Activated CD4-positive, alpha-beta T cell treated with anti-CD3 and anti-CD28 coated beads, Interleukin-2, amount 50 U/mL, for 24 hours (primary cell): ENCODE data around the gene LDLRAD3.

Experiments used
- DNase-seq, 2 donors: peaks; one replicate each; pipeline ENCODE4 v3.0.0-alpha.2; 2020; ENCODE audit warnings: low read depth in 1 of 2, low spot score in 1 of 2

The LDLRAD3 gene

GRCh38 chr11:36071917-36072500 is 128.1 kb downstream of the LDLRAD3 start:
- DNase-seq, result no peak

- DNase-seq, result no peak
Observed at GRCh38 chr11:36073411-36074203, 129.7 kb downstream of the LDLRAD3 start.

DNA sequence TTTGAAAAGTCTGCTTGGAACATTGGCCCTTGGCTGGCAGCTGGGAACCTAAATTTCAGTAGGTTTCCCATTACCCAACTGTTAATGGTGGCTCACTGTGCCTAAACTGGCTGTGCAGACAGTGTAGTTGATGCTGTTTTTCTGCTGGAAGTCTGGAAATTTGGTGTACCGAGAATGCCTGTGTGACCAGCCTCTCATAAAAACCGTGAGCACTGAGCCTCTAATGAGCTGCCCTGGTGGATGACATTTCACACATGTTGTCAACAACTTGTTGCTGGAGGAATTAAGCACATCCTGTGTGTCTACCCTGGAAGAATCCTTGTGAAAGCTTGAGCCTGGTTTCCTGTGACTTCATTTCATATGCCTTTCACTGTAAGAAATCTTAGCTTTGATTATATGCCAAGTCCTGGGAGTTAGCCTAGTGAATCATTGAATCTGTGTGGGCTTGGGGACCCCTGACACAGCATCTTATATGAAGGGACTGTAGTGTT is 131.1 kb downstream of the LDLRAD3 start:
- DNase-seq, result no peak

DNA sequence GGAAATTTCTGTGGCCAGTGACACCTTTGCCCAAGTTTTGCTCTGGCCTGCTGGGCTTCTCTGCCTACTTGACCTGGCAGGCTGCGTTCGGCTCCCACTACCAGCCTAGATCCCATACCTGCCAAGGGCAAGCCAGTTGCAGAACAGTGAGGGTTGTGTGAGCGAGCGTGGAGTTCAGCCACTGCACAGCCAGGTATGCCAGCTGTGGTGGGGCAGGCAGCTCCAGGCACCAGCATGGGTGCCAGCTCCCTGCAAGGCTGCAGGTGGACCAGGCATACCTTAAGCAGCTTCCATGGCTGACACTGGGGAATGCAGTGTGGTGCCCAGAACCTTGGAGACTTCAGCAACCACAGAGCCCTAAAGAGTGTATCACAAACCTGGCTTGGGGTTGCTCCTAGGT is 133.5 kb downstream of the LDLRAD3 start:
- no peak for DNase-seq

DNA sequence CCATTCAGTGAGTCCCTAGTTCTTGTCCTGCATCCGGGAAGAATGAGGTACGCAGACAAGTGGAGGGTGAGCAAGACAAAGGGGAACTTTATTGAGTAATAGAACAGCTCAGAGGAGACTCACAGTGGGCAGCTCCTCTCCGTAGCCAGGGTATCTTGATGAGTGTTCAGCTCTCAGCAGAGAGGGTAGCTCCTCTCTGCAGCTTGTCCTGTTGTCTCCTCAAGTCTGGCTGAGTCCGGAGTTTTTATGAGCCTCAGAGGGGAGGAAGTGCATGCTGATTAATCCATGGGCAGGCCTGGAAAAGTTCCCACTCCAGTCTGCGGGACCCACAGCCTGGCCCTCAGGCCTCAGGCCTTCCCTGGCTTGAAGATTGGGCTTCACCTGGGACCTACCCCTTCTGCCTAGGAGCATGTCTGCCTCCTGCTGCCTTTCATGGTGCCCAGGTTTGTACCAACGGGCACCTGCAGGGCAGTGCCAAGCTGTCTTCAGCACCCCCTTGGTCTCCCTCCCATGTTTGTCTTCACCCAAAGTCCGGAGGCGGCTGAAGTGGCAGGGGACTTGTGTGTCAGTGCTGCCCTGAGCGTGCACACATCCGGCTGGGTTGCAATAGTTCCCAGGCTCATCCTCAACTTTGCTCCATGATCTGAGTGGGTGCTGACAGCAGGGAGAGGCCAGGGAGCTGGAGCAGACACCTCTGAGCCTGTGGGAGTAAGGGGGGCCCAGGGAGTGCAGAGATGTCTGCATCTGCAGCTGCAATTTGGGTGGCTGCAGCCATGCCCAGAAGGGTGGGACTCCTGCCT is 134.2 kb downstream of the LDLRAD3 start:
- DNase-seq, result no peak

GRCh38 chr11:36078686-36079055 is 134.8 kb downstream of the LDLRAD3 start:
- DNase-seq, result no peak

DNA sequence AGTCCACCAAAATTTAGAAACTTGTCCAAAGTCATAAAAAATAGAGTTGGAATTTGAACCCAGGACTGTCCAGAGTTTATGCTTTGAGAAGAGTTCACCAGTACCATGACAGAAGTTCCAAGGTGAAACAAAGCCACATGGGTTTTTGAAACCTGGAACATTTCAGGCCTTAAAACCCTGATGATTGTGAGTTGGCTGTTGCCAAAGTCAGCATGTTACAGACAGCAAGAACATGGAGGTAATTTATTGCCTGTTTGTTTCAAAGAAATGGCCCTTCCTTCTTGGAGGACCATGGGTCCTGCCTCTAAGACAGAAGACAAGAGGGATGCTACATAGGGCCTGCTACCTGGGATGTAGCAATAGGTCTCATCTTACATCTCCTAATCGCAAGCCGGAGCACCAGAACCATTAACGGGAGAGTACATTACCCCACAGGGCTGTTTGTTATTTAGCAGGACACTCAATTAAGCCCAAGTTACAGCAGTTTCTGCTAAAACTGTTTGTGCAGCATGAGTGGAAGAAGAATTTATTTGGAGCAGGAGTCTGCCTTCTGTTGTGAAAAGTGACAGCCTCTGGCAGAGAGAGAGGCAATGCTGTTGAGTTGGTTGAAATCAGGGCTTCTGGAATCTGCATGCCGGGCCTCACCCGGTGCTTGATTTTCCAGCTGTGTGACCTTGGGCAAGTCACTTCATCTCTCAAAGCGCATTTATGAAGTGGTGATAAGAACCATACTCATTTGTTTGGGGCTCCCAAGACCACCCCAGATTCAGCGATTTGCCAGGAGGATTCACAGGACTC is 136.2 kb downstream of the LDLRAD3 start:
- DNase-seq, result no peak

DNA sequence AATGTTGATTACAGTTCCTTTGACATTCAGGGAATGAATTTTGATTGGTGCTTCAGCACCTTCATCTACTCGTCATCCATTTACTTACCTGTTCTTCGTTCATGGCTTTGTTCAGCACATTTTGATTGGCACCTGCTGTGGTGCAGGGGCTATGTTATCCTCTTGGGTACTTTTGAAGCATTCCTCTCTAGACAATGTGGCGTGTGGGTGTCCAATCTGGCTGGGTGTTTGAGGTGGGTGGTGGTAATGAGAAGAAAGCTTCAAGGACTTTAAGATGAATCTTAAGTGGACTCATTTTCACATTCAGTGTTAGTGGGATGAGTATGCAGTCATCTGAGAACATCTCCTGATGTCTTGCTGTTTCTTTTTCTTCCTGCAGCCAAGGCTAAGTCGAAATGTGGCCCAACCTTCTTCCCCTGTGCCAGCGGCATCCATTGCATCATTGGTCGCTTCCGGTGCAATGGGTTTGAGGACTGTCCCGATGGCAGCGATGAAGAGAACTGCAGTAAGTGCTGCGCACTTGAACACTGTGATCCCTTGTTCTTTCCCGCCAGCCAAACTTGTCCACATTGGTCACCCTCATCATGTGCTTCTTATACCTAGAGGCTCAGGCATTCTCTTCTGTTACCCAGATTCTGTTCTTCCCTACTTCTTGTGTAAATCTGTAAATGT is 137.5 kb downstream of the LDLRAD3 start:
- DNase-seq, result no peak

GRCh38 chr11:36086366-36086765 is 142.5 kb downstream of the LDLRAD3 start:
- no peak for DNase-seq

- no peak for DNase-seq
Observed at GRCh38 chr11:36088266-36088972, 144.6 kb downstream of the LDLRAD3 start.

DNA sequence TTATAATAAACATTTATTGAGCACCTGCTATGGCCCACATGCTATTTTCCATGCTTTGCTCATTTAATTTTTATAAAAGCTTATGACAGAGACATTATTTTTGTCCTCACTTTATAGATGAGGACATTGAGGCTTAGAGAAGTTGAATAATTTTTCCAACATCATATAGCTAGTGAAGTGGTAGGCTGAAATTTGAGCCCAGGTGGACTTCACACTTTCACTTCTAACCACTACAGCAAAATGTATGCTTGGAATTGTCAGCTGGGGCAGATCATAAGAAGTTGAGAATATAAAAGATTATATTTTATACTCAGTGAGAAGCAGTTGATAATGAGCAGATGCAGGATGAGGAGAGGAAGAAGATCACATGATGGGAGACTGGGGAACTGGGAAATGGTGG is 146.1 kb downstream of the LDLRAD3 start:
- DNase-seq, result no peak

DNA sequence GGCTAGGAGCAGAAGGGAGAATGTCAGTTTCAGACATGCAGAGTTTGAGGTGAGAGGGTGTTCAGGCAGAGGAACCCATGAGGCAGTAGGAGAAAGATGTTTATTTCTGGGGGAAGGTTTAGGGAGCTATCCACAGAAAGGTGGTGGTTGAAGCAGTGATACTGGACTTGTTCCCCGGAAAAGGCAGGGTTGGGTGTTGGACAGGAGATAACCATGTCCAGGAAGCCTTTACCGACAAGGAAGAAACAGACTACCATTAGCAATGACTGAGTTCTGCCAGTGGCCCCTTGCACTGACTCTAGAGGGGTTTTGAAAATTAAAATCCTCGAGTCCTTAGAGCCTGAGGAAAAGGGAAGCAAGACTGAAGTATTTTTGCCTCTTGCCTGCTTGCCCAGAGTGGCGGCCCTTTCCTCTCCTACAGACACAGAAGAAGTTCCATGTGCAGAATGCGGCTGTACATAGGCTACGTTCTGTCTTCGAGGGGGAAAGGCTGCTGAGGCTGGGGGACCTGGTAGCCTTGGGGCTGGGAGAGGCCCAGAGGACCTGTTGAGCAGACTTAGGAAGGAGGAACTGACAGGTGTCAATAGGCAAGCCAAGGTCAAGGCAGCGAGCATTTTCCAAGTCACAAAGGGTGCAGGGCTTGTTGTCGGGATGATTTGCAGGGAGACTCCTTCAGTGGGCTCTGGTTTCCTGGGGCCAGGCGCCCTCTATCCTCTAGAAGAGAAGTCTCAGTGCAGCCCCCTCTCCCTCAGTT is 146.7 kb downstream of the LDLRAD3 start:
- DNase-seq, result no peak

- DNase-seq, result no peak
Observed at GRCh38 chr11:36091256-36091811, 147.5 kb downstream of the LDLRAD3 start.

GRCh38 chr11:36092314-36093030 is 148.6 kb downstream of the LDLRAD3 start:
- no peak for DNase-seq

GRCh38 chr11:36093548-36093947 is 149.7 kb downstream of the LDLRAD3 start:
- no peak for DNase-seq

- DNase-seq, result no peak
Observed at GRCh38 chr11:36094164-36094563, 150.3 kb downstream of the LDLRAD3 start.

DNA sequence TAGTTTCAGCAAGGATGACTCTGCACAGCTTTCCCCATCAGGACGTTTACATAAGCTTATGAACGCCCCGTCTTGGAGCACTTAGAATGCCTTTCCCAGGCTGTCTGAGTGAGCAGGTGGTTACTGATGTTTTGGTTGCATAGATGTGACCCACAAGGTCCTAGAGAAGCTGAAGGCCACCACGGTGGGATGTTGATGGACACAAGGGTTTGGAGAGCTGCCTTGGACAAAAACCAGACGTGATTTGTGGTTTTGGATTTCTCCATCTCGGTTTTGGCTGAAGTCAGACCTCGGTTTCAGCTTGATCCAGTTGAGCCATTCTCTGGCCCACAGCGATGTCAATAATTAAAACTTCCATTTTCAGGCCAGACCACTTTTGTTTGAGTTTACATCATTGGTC is 151.9 kb downstream of the LDLRAD3 start:
- no peak for DNase-seq

DNA sequence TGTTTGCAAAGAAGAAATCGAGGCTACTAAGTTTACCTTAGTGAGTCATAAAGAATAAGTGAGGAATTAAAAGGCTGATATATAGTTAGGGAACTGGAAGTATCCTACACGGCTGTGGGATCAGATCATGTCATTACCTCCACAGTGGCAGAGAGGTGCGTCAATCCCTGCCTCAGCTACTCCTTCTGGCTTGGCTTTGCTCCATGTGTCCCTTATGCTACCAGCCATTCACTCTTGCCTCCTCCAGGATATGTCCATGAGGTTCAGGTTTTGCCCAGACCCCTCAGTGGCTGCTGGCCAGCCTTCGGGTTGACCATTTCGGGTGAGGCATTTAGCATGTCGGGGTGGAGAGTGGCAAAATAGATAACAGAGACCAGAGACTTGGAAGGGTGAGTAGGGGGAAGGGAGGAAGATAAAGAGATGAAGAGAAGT is 153.4 kb downstream of the LDLRAD3 start:
- no peak for DNase-seq
